GM12801 (cell line): ENCODE data around the gene AATK.

Experiments used
- TF ChIP-seq, protein P1 (sequence below): IDR thresholded peaks from one replicate; pipeline ENCODE4 v1.5.1; 2011; ENCODE audit warnings: control low read depth; ENCODE audit not compliant: insufficient read length; ENCODE audit errors: extremely low read depth

AATK gene

GRCh38 chr17:81184555-81184954, 18.5 kb upstream of the AATK start:
- TF ChIP-seq, protein P1, sequence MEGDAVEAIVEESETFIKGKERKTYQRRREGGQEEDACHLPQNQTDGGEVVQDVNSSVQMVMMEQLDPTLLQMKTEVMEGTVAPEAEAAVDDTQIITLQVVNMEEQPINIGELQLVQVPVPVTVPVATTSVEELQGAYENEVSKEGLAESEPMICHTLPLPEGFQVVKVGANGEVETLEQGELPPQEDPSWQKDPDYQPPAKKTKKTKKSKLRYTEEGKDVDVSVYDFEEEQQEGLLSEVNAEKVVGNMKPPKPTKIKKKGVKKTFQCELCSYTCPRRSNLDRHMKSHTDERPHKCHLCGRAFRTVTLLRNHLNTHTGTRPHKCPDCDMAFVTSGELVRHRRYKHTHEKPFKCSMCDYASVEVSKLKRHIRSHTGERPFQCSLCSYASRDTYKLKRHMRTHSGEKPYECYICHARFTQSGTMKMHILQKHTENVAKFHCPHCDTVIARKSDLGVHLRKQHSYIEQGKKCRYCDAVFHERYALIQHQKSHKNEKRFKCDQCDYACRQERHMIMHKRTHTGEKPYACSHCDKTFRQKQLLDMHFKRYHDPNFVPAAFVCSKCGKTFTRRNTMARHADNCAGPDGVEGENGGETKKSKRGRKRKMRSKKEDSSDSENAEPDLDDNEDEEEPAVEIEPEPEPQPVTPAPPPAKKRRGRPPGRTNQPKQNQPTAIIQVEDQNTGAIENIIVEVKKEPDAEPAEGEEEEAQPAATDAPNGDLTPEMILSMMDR: no peak

DNA sequence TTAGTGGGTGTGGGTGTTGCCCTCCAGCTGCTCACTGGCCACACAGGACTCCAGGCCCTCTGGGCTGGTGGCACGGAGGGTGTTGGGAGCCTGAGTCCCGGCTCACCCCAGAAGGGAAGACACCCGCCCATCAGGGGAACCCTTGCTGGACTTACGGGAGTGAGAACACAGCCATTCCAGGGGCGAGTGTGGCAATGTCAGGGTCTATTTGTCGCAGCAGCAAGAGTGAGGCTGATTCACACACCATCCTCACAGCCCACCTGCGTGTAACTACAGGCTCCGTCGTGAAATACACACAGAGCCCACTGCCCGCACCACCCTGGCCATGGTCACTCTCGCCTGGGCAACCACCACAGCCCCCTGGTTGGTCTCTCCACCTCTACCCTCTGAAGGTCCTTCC, 17.8 kb upstream of the AATK start:
- TF ChIP-seq, protein P1: no peak

GRCh38 chr17:81183316-81183715, 17.3 kb upstream of the AATK start:
- TF ChIP-seq, protein P1: no peak

DNA sequence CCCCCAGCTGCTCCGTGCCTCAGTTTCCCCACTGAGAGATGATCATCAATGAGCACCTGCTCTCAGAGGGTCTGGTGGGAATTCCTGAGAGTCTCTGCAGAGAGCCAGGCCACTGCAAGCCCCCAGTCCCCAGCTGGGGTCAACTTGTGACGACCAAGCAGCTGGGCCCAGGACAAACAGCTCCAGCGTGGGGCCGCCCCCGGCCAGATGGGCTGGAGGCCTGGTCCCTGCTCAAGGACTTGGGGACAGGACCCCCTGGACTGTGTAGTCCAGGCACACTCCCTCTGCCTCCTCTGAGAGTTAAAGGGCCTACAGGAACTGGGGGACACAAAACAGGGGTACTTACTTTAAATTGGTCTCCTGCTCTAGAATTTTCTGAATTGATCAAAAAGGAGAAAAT, 16.6 kb upstream of the AATK start:
- TF ChIP-seq, protein P1: no peak

DNA sequence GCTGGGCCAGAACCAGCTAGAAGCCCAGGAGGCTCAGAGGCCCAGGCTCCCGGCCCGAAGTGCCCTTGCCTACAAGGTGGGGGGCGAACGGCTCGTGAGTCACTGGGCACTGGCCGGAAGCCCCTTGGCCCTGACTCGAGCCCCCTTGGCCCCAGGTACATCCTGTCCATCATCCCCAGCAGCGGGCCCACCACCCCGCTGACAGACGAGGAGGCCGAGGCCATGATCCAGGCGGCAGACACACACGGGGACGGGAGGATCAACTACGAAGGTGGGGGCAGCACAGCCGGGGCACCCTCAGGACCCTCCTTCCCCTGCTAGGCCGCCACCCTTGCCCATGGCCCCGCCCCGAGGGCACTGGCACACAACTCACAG, 15.8 kb upstream of the AATK start:
- TF ChIP-seq, protein P1: no peak

GRCh38 chr17:81180836-81181810, 15.1 kb upstream of the AATK start:
- TF ChIP-seq, protein P1: no peak

GRCh38 chr17:81179861-81180260, 13.8 kb upstream of the AATK start:
- TF ChIP-seq, protein P1: no peak
